ENCODE results near the gene PPM1E.

PPM1E gene

DNA sequence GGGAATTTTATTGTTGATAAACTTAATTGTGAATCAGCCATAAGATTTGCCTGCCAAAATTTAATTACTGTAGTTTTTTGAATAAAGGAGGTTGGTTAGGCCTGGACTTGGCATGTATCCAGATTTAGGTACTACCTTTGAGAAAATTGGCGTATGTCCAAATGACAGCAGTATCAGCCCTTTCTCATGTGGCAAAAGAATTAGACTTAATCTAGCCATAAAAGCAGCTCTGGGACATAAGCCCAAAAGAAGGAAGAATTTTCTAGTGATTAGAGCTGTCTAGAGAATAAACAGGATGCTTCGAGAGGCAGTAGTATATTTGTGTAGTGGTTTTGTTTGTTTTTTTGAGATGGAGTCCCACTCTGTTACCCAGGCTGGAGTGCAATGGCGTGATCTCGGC lies 27.7 kb downstream of the PPM1E start:
- Histone ChIP-seq H3K9me2 (replicated peaks; ENCODE audit: control insufficient read depth, low read length) (no peaks in the 10 kb centered on the region), H3K9me3 (ENCODE audit: control insufficient read depth, insufficient read depth, low read length) (no peaks in the 10 kb centered on the region), H3K27me3 (ENCODE audit: control insufficient read depth, low read length) (no peaks in the 10 kb centered on the region), H3K4me1 (ENCODE audit: control insufficient read depth, low read length) (peaks cover 7% of the 10 kb centered on the region), H3K79me2 (ENCODE audit: control insufficient read depth, low read length) (peaks cover 79% of the 10 kb centered on the region), H3K4me3 (ENCODE audit: low read length) (no peak overlapping the region), H4K20me1 (ENCODE audit: control insufficient read depth, insufficient read depth, low read depth, low read length) (no peaks in the 10 kb centered on the region), H3K36me3 (ENCODE audit: control insufficient read depth, low read length) (peaks cover 7% of the 10 kb centered on the region; the same call in 1 of the 2 replicates), H3K27ac (ENCODE audit: low read depth, low read length) (no peak overlapping the region), H3F3A (ENCODE audit: control insufficient read depth, insufficient read depth) (0 out of 2 replicates have a peak, but pooled peaks cover 3% of the 10 kb centered on the region), H3K4me2 (ENCODE audit: low read length) (no peak overlapping the region)
- TF ChIP-seq, protein P1, sequence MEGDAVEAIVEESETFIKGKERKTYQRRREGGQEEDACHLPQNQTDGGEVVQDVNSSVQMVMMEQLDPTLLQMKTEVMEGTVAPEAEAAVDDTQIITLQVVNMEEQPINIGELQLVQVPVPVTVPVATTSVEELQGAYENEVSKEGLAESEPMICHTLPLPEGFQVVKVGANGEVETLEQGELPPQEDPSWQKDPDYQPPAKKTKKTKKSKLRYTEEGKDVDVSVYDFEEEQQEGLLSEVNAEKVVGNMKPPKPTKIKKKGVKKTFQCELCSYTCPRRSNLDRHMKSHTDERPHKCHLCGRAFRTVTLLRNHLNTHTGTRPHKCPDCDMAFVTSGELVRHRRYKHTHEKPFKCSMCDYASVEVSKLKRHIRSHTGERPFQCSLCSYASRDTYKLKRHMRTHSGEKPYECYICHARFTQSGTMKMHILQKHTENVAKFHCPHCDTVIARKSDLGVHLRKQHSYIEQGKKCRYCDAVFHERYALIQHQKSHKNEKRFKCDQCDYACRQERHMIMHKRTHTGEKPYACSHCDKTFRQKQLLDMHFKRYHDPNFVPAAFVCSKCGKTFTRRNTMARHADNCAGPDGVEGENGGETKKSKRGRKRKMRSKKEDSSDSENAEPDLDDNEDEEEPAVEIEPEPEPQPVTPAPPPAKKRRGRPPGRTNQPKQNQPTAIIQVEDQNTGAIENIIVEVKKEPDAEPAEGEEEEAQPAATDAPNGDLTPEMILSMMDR (IDR thresholded peaks at IDR 0.05; ENCODE audit: low read depth, low read length, poor library complexity, severe bottlenecking), result no peak
- TF ChIP-seq EZH2phosphoT487 (IDR thresholded peaks at IDR 0.05; ENCODE audit: borderline replicate concordance, low read length), result no peak

DNA sequence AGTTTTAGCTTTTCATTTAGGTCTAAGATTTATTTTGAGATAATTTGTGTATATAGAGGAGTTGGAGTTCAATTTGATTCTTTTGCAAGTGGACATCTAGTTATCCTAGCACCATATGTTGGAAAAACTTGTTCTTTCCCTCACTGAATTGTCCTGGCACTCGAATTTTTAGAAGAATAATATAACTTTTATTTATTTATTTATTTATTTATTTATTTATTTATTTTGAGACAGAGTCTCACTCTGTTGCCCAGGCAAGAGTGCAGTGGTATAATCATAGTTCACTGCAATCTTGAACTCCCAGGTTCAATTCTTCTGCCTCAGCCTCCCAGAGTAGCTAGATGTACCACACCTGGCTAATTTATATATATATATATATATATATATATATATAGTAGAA lies 29.4 kb downstream of the PPM1E start:
- no peak overlapping the region for H3K27ac ChIP-seq (ENCODE audit: low read depth, low read length)
- no peaks in the 10 kb centered on the region for H3K27me3 ChIP-seq (ENCODE audit: control insufficient read depth, low read length)
- H3K4me2 ChIP-seq (ENCODE audit: low read length), result no peak overlapping the region
- no peak overlapping the region for H3K4me3 ChIP-seq (ENCODE audit: low read length)
- H3K9me3 ChIP-seq (ENCODE audit: control insufficient read depth, insufficient read depth, low read length), result no peaks in the 10 kb centered on the region
- no peaks in the 10 kb centered on the region for H4K20me1 ChIP-seq (ENCODE audit: control insufficient read depth, insufficient read depth, low read depth, low read length)
- H3K9me2 ChIP-seq (replicated peaks; ENCODE audit: control insufficient read depth, low read length), result no peaks in the 10 kb centered on the region
- no peak for TF ChIP-seq EZH2phosphoT487 (IDR thresholded peaks at IDR 0.05; ENCODE audit: borderline replicate concordance, low read length)
- TF ChIP-seq, protein P1 (IDR thresholded peaks at IDR 0.05; ENCODE audit: low read depth, low read length, poor library complexity, severe bottlenecking), result no peak
- H3K79me2 ChIP-seq (ENCODE audit: control insufficient read depth, low read length), result peaks cover 78% of the 10 kb centered on the region
- H3F3A ChIP-seq (ENCODE audit: control insufficient read depth, insufficient read depth), result 0 out of 2 replicates have a peak, but pooled peaks cover 3% of the 10 kb centered on the region
- H3K36me3 ChIP-seq (ENCODE audit: control insufficient read depth, low read length), result peaks cover 10% of the 10 kb centered on the region; the same call in 1 of the 2 replicates
- peaks cover 7% of the 10 kb centered on the region for H3K4me1 ChIP-seq (ENCODE audit: control insufficient read depth, low read length)

DNA sequence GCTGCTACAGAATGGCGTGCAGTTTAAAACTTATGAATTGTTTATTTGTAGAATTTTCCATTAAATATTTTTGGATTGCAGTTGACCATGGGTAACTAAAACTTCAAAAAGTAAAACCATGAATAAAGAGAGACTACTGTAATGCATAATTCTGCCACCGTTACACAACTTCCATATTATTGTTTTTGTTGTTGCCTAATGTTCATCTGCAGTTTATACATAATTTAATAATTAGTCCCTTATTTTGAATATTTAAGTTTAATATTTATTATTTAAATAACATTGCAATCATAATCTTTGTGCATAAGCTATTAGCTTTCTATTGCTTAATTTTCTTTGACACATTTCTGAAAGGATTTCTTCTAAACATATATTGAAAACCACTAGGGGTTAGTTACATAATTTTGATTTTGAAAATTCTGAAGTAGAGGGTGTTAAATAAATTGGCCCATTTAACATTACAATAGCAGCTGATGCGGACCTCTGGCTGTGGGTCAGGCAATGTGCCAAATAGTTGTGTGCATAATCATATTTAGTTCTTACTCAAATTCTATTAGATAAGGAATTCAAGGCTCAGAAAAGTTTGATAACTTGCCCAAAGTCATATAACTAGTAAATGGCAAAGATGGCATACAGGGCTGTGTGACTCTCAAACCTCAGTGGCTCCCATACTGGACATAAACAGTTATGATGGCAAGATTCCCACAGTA lies 31.1 kb downstream of the PPM1E start:
- TF ChIP-seq, protein P1 (IDR thresholded peaks at IDR 0.05; ENCODE audit: low read depth, low read length, poor library complexity, severe bottlenecking), result no peak
- no peak for TF ChIP-seq EZH2phosphoT487 (IDR thresholded peaks at IDR 0.05; ENCODE audit: borderline replicate concordance, low read length)
- H3K9me2 ChIP-seq (replicated peaks; ENCODE audit: control insufficient read depth, low read length), result no peaks in the 10 kb centered on the region
- no peaks in the 10 kb centered on the region for H4K20me1 ChIP-seq (ENCODE audit: control insufficient read depth, insufficient read depth, low read depth, low read length)
- no peak overlapping the region for H3K27ac ChIP-seq (ENCODE audit: low read depth, low read length)
- no peaks in the 10 kb centered on the region for H3K9me3 ChIP-seq (ENCODE audit: control insufficient read depth, insufficient read depth, low read length)
- H3K36me3 ChIP-seq (ENCODE audit: control insufficient read depth, low read length), result peaks cover 13% of the 10 kb centered on the region
- H3K27me3 ChIP-seq (ENCODE audit: control insufficient read depth, low read length), result no peaks in the 10 kb centered on the region
- 0 out of 2 replicates have a peak, but pooled peaks cover 5% of the 10 kb centered on the region for H3F3A ChIP-seq (ENCODE audit: control insufficient read depth, insufficient read depth)
- peaks cover 75% of the 10 kb centered on the region for H3K79me2 ChIP-seq (ENCODE audit: control insufficient read depth, low read length)
- no peak overlapping the region for H3K4me2 ChIP-seq (ENCODE audit: low read length)
- no peak overlapping the region for H3K4me3 ChIP-seq (ENCODE audit: low read length)
- peaks cover 7% of the 10 kb centered on the region for H3K4me1 ChIP-seq (ENCODE audit: control insufficient read depth, low read length)

All from DOHH2 (cell line).